ENCODE measurements around the gene POLR1F.
A peak's percentile ranks its signal among the peaks of the same experiment; 100 is the strongest.

POLR1F gene

GRCh38 chr7:19708397-19709248 is at the start of gene POLR1F:
POLR1F (minus strand) TSS chr7:19709037; CDS start chr7:19709016, 21 bp downstream.
- DNase-seq (ENCODE audit: low read depth) = peak; percentile 92
- peak; percentile 87 for TF ChIP-seq CTCF (conservative IDR thresholded peaks at IDR 0.05; ENCODE audit: low read length)
- peak within 1 kb of the TSS; percentile 92 for H3K4me3 ChIP-seq (ENCODE audit: low read length)

- H3K4me3 ChIP-seq (ENCODE audit: low read length) = no peak overlapping the region
- TF ChIP-seq CTCF (conservative IDR thresholded peaks at IDR 0.05; ENCODE audit: low read length) = peak; percentile 75
- DNase-seq (ENCODE audit: low read depth) = peak; percentile 42
Measured at GRCh38 chr7:19754521-19755116, 45.8 kb upstream of the POLR1F start.

- TF ChIP-seq CTCF (conservative IDR thresholded peaks at IDR 0.05; ENCODE audit: low read length) = no peak
- peak; percentile 24 for DNase-seq (ENCODE audit: low read depth)
- no peak overlapping the region for H3K4me3 ChIP-seq (ENCODE audit: low read length)
Measured at GRCh38 chr7:19752020-19752419, 43.2 kb upstream of the POLR1F start.

GRCh38 chr7:19749658-19750057 is 40.8 kb upstream of the POLR1F start:
- H3K4me3 ChIP-seq (ENCODE audit: low read length) = no peak overlapping the region
- no peak for TF ChIP-seq CTCF (conservative IDR thresholded peaks at IDR 0.05; ENCODE audit: low read length)
- DNase-seq (ENCODE audit: low read depth) = peak; percentile 15

GRCh38 chr7:19747740-19748339 is 39.0 kb upstream of the POLR1F start:
- no peak overlapping the region for H3K4me3 ChIP-seq (ENCODE audit: low read length)
- DNase-seq (ENCODE audit: low read depth) = peak; percentile 52
- peak; percentile 77 for TF ChIP-seq CTCF (conservative IDR thresholded peaks at IDR 0.05; ENCODE audit: low read length)

- TF ChIP-seq CTCF (conservative IDR thresholded peaks at IDR 0.05; ENCODE audit: low read length) = no peak
- no peak overlapping the region for H3K4me3 ChIP-seq (ENCODE audit: low read length)
- DNase-seq (ENCODE audit: low read depth) = no peak
Measured at GRCh38 chr7:19744075-19744474, 35.2 kb upstream of the POLR1F start.
